ENCODE results near the gene PPP1R16B. TPM values are rescaled to one million over a fixed set of nuclear protein-coding genes. Genes with fewer than 3 reads are reported as not detected.

PPP1R16B gene
- total and polyA plus RNA-seq, 10 of the 15 experiments (the other 5 are each of a cell fraction or from before 2014, with no cell fraction given) = 13.4 to 90.2 (median 66.7) TPM

- TF ChIP-seq CHD4 (IDR thresholded peaks at IDR 0.05) = no peak
- TF ChIP-seq CBFB (IDR thresholded peaks at IDR 0.05; ENCODE audit: low read depth) = 0 out of 2 replicates have a peak, but pooled peaks have one; percentile 30
- TF ChIP-seq MXI1 (IDR thresholded peaks at IDR 0.05; ENCODE audit: low read depth, low read length) = peak; percentile 86
- TF ChIP-seq MTA2 (IDR thresholded peaks at IDR 0.05; ENCODE audit: low read depth) = peak; percentile 69
- TF ChIP-seq ZBTB4 (CRISPR knock-in tag; IDR thresholded peaks at IDR 0.05) = no peak
- no peak for TF ChIP-seq ZBTB11 (CRISPR knock-in tag; IDR thresholded peaks at IDR 0.05)
- TF ChIP-seq ATF3 (IDR thresholded peaks at IDR 0.05; ENCODE audit: borderline replicate concordance, extremely low read depth, low read depth, low read length) = no peak
- TF ChIP-seq RAD51 (IDR thresholded peaks at IDR 0.05) = peak; percentile 73
- peak in 1 of 2 experiments; percentile 59; a peak in 1 of 4 replicates for TF ChIP-seq ETV6 (conservative IDR thresholded peaks at IDR 0.05 in 1 of 2, IDR thresholded peaks at IDR 0.05 in 1 of 2; ENCODE audit: borderline replicate concordance in 1 of 2, low read depth in 1 of 2)
- no peak for TF ChIP-seq HSF1 (IDR thresholded peaks at IDR 0.05; ENCODE audit: low read depth, low read length)
- no peak for TF ChIP-seq E2F4 (IDR thresholded peaks at IDR 0.05; ENCODE audit: low read depth, low read length)
- peak; percentile 35 for TF ChIP-seq JUNB (IDR thresholded peaks at IDR 0.05)
- TF ChIP-seq EED (IDR thresholded peaks at IDR 0.05; ENCODE audit: low read depth) = peak; percentile 29; the same call in 1 of the 2 replicates
- peak; percentile 49; the same call in 1 of the 2 replicates for TF ChIP-seq ZNF24 (IDR thresholded peaks at IDR 0.05)
- TF ChIP-seq ZNF217 (IDR thresholded peaks at IDR 0.05) = no peak
- no peak for TF ChIP-seq FOS (IDR thresholded peaks at IDR 0.05; ENCODE audit: borderline replicate concordance, extremely low read depth, insufficient read length)
- peak; percentile 73 for TF ChIP-seq NR2F1 (conservative IDR thresholded peaks at IDR 0.05)
- TF ChIP-seq YY1 (IDR thresholded peaks at IDR 0.05; ENCODE audit: low read depth, low read length) = peak; percentile 93
- no peak for TF ChIP-seq SIN3A (IDR thresholded peaks at IDR 0.05; ENCODE audit: low read depth, low read length)
- peak; percentile 92 for TF ChIP-seq TBL1XR1 (IDR thresholded peaks at IDR 0.05; ENCODE audit: low read depth, low read length)
- TF ChIP-seq CREM (IDR thresholded peaks at IDR 0.05; ENCODE audit: low read depth) = peak; percentile 83
Observed at GRCh38 chr20:38842558-38842981, 37.1 kb downstream of the PPP1R16B start (continued).

All from GM12878 (cell line).